H9 (cell line): ENCODE measurements around the gene KLHL22. TPM values are rescaled to one million over a fixed set of nuclear protein-coding genes. Genes with fewer than 3 reads are reported as not detected.

Experiments used
- DNase-seq: peaks from one replicate; pipeline ENCODE4 v3.0.0-alpha.2; 2017
- H2AFZ ChIP-seq: one replicate; pipeline ENCODE4 v1.6.1; 2013; ENCODE audit warnings: mild to moderate bottlenecking, low read length, control low read depth, moderate library complexity
- H2AK5ac ChIP-seq: 2 replicates; pipeline ENCODE4 v1.6.1; 2013; ENCODE audit warnings: low read length, control low read depth, mixed read lengths; ENCODE audit not compliant: insufficient read length
- H2BK120ac ChIP-seq: one replicate; pipeline ENCODE4 v1.6.1; 2013; ENCODE audit warnings: low read depth, mild to moderate bottlenecking, low read length, control low read depth, inconsistent platforms; ENCODE audit not compliant: poor library complexity, severe bottlenecking
- H2BK12ac ChIP-seq: 2 replicates; pipeline ENCODE4 v1.6.1; 2013; ENCODE audit warnings: low read length, control low read depth, mixed read lengths, low read depth; ENCODE audit not compliant: insufficient read length
- H2BK15ac ChIP-seq: 2 replicates; pipeline ENCODE4 v1.6.1; 2013; ENCODE audit warnings: low read depth, low read length, control low read depth
- H2BK20ac ChIP-seq: one replicate; pipeline ENCODE4 v1.6.1; 2013; ENCODE audit warnings: low read depth, mild to moderate bottlenecking, low read length, control low read depth, inconsistent platforms; ENCODE audit not compliant: poor library complexity, severe bottlenecking
- H2BK5ac ChIP-seq: 2 replicates; pipeline ENCODE4 v1.6.1; 2013; ENCODE audit warnings: low read length, control low read depth, mixed read lengths; ENCODE audit not compliant: insufficient read length
- H3K14ac ChIP-seq: 2 replicates; pipeline ENCODE4 v1.6.1; 2013; ENCODE audit warnings: low read length, control low read depth; ENCODE audit not compliant: insufficient read depth
- H3K18ac ChIP-seq: 2 replicates; pipeline ENCODE4 v1.6.1; 2013; ENCODE audit warnings: low read depth, mild to moderate bottlenecking, mixed read lengths, low read length, control low read depth; ENCODE audit not compliant: insufficient read length
- H3K23ac ChIP-seq: 2 replicates; pipeline ENCODE4 v1.6.1; 2013; ENCODE audit warnings: low read length, control low read depth, mixed read lengths, low read depth; ENCODE audit not compliant: insufficient read length
- H3K23me2 ChIP-seq: 2 replicates; pipeline ENCODE4 v1.6.1; 2013; ENCODE audit warnings: low read depth, mild to moderate bottlenecking, mixed read lengths, low read length, control low read depth; ENCODE audit not compliant: insufficient read length, poor library complexity, severe bottlenecking
- H3K27ac ChIP-seq: 2 replicates; pipeline ENCODE4 v1.5.1; 2013; ENCODE audit warnings: low read length, control low read depth, mixed read lengths, low read depth; ENCODE audit not compliant: insufficient read length
- H3K27me3 ChIP-seq: 2 replicates; pipeline ENCODE4 v1.6.1; 2013; ENCODE audit warnings: low read length, control low read depth, inconsistent platforms; ENCODE audit not compliant: insufficient read depth
- H3K4ac ChIP-seq: 2 replicates; pipeline ENCODE4 v1.6.1; 2013; ENCODE audit warnings: low read depth, mild to moderate bottlenecking, control low read depth, inconsistent platforms, low read length, moderate library complexity
- H3K4me1 ChIP-seq: 2 replicates; pipeline ENCODE4 v1.6.1; 2013; ENCODE audit warnings: low read length, control low read depth, inconsistent platforms; ENCODE audit not compliant: insufficient read depth
- H3K4me2 ChIP-seq: 2 replicates; pipeline ENCODE4 v1.6.1; 2013; ENCODE audit warnings: low read length, control low read depth, mixed read lengths; ENCODE audit not compliant: insufficient read length, insufficient read depth
- H3K56ac ChIP-seq: 2 replicates; pipeline ENCODE4 v1.6.1; 2013; ENCODE audit warnings: low read depth, mild to moderate bottlenecking, mixed read lengths, low read length, control low read depth; ENCODE audit not compliant: insufficient read length
- H3K79me1 ChIP-seq: 2 replicates; pipeline ENCODE4 v1.6.1; 2013; ENCODE audit warnings: low read depth, mild to moderate bottlenecking, moderate library complexity, low read length, control low read depth, inconsistent platforms; ENCODE audit not compliant: insufficient read depth, poor library complexity, severe bottlenecking
- H3K79me2 ChIP-seq: 2 replicates; pipeline ENCODE4 v1.6.1; 2013; ENCODE audit warnings: low read length, control low read depth, inconsistent platforms; ENCODE audit not compliant: insufficient read depth
- H3K9ac ChIP-seq: 2 replicates; pipeline ENCODE4 v1.6.1; 2013; ENCODE audit warnings: low read length, control low read depth, mixed read lengths; ENCODE audit not compliant: insufficient read length; ENCODE audit errors: extremely low read depth
- H3K9me3 ChIP-seq: one replicate; pipeline ENCODE4 v1.6.1; 2013; ENCODE audit warnings: low read depth, low read length, inconsistent platforms; ENCODE audit not compliant: control insufficient read depth
- H3T11ph ChIP-seq: one replicate; pipeline ENCODE4 v1.6.1; 2013; ENCODE audit warnings: mild to moderate bottlenecking, low read length, control low read depth, inconsistent platforms
- H4K20me1 ChIP-seq: one replicate; pipeline ENCODE4 v1.6.1; 2013; ENCODE audit not compliant: control insufficient read depth, insufficient read length, insufficient read depth
- H4K5ac ChIP-seq: 2 replicates; pipeline ENCODE4 v1.6.1; 2013; ENCODE audit warnings: low read depth, mild to moderate bottlenecking, mixed read lengths, low read length, control low read depth; ENCODE audit not compliant: insufficient read length
- H4K8ac ChIP-seq: replicated peaks from 2 replicates; pipeline ENCODE4 v1.6.1; 2013; ENCODE audit warnings: low read length, control low read depth, mixed read lengths, low read depth; ENCODE audit not compliant: insufficient read length
- H4K91ac ChIP-seq: 2 replicates; pipeline ENCODE4 v1.6.1; 2013; ENCODE audit warnings: low read depth, mild to moderate bottlenecking, moderate library complexity, mixed read lengths, low read length, control low read depth; ENCODE audit not compliant: insufficient read length
- H3K27ac Mint-ChIP-seq, 3 experiments: 2 replicates in 2 of 3; 3 replicates in 1 of 3; pipeline ENCODE4 v1.8.0; 2020 to 2021; ENCODE audit warnings: mixed read lengths in 3 of 3, mild to moderate bottlenecking in 1 of 3, moderate library complexity in 1 of 3
- H3K27me3 Mint-ChIP-seq: 2 replicates; pipeline ENCODE4 v1.8.0; 2021; ENCODE audit warnings: low read depth, mild to moderate bottlenecking, moderate library complexity, mixed read lengths
- H3K36me3 Mint-ChIP-seq, 3 experiments: 2 replicates in 2 of 3; 3 replicates in 1 of 3; pipeline ENCODE4 v1.8.0; 2020 to 2021; ENCODE audit warnings: low read depth in 3 of 3, mixed read lengths in 3 of 3; ENCODE audit not compliant: insufficient read depth in 1 of 3
- H3K4me1 Mint-ChIP-seq, 2 experiments: 2 replicates each; pipeline ENCODE4 v1.8.0; 2020; ENCODE audit warnings: mixed read lengths in 2 of 2
- H3K4me3 Mint-ChIP-seq, 2 experiments: 2 replicates in 1 of 2; 3 replicates in 1 of 2; pipeline ENCODE4 v1.8.0; 2020 to 2021; ENCODE audit warnings: mild to moderate bottlenecking in 2 of 2, mixed read lengths in 2 of 2, moderate library complexity in 1 of 2
- H3K9me3 Mint-ChIP-seq, 2 experiments: 2 replicates in 1 of 2; 3 replicates in 1 of 2; pipeline ENCODE4 v1.8.0; 2020; ENCODE audit warnings: mild to moderate bottlenecking in 2 of 2, mixed read lengths in 2 of 2, moderate library complexity in 1 of 2
- CTCF ChIP-seq: fragments of 200-600 bp; sonication (generic); conservative IDR thresholded peaks from 3 replicates; pipeline ENCODE4 v1.8.0; 2021; ENCODE audit warnings: antibody characterized with exemption, mild to moderate bottlenecking
- WGBS: extraction: QIAGEN DNeasy Blood & Tissue Kit; methylation state at CpG from one replicate; pipeline ENCODE4 v1.1.7; 2013; ENCODE audit warnings: missing lambda C conversion rate, low lambda C conversion rate, mixed read lengths; ENCODE audit not compliant: insufficient read length; ENCODE audit errors: extremely low coverage; 5-methylcytosine and 5-hydroxymethylcytosine counted together
- total RNA-seq: library from RNA; stranded (reverse); gene quantifications from 2 replicates; pipeline ENCODE4 v1.2.1, GENCODE V29; 2021

The KLHL22 gene
- total RNA-seq, 1 experiment from 2014 or later: 11.9 TPM

DNA sequence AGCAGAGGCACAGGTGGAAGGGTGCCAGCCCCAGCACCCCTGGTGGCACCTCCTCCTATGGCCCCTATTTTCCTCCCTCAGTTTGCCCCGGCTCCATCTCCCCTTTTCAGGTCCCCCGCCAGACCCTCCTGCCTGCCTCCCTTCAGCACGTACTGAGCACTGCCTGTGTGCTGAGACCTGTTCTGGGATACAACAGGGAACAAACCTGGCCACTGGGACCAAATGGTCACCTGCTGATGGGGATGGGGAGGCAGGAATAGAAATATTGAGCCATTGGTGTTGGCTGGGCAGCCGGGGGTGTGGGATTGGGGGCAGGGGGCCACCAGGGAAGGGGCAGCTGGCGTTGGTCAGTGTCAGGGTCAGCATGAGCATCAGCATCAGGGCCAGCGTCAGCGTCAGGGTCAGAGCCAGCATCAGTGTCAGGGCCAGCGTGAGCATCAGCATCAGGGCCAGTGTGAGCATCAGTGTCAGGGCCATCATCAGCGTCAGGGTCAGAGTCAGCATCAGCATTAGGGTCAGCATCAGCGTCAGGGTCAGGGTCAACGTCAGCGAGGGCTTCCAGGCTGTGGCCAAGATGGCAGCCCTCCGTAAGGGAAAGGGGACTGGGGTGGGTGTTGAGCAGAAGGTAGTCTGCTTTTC is 94.1 kb downstream of the KLHL22 start:
- Mint-ChIP-seq H3K9me3 (no peaks in the 10 kb centered on the region), H3K4me1 (peaks cover 0 to 2% of the 10 kb centered on the region in 2 experiments; a peak in 1 of 4 replicates), H3K27me3 (no peaks in the 10 kb centered on the region; the same call in 1 of the 2 replicates), H3K4me3 (no peak overlapping the region), H3K36me3 (peaks cover 32 to 58% (median 44%) of the 10 kb centered on the region in 3 experiments), H3K27ac (no peak overlapping the region)
- no peak for DNase-seq
- H4K8ac ChIP-seq: no peak overlapping the region
- no peak for TF ChIP-seq CTCF
- H3K4me2 ChIP-seq: no peak overlapping the region
- no peak overlapping the region for H3K4ac ChIP-seq
- no peak overlapping the region for H3K23ac ChIP-seq
- H3T11ph ChIP-seq: no peak overlapping the region
- no peak overlapping the region for H2AFZ ChIP-seq
- H3K18ac ChIP-seq: no peak overlapping the region
- no peak overlapping the region for H3K14ac ChIP-seq
- H2BK12ac ChIP-seq: no peak overlapping the region
- no peaks in the 10 kb centered on the region for H4K20me1 ChIP-seq
- H2BK120ac ChIP-seq: no peak overlapping the region
- H4K5ac ChIP-seq: no peak overlapping the region
- WGBS: no CpG with 5 or more reads among the region's 13 CpGs
- H3K9ac ChIP-seq: no peak overlapping the region
- no peak overlapping the region for H2BK15ac ChIP-seq
- no peaks in the 10 kb centered on the region for H3K4me1 ChIP-seq
- H3K23me2 ChIP-seq: no peaks in the 10 kb centered on the region
- H3K9me3 ChIP-seq: no peaks in the 10 kb centered on the region
- no peak overlapping the region for H2BK5ac ChIP-seq
- no peak overlapping the region for H3K56ac ChIP-seq
- no peak overlapping the region for H2BK20ac ChIP-seq
- H4K91ac ChIP-seq: no peak overlapping the region
- H3K27ac ChIP-seq: no peak overlapping the region
- H2AK5ac ChIP-seq: no peak overlapping the region
- peaks cover 1% of the 10 kb centered on the region; the same call in 1 of the 2 replicates for H3K79me2 ChIP-seq
- peaks cover 2% of the 10 kb centered on the region for H3K79me1 ChIP-seq
- no peaks in the 10 kb centered on the region for H3K27me3 ChIP-seq
